ENCODE results near the gene FAM228A.

FAM228A gene

DNA sequence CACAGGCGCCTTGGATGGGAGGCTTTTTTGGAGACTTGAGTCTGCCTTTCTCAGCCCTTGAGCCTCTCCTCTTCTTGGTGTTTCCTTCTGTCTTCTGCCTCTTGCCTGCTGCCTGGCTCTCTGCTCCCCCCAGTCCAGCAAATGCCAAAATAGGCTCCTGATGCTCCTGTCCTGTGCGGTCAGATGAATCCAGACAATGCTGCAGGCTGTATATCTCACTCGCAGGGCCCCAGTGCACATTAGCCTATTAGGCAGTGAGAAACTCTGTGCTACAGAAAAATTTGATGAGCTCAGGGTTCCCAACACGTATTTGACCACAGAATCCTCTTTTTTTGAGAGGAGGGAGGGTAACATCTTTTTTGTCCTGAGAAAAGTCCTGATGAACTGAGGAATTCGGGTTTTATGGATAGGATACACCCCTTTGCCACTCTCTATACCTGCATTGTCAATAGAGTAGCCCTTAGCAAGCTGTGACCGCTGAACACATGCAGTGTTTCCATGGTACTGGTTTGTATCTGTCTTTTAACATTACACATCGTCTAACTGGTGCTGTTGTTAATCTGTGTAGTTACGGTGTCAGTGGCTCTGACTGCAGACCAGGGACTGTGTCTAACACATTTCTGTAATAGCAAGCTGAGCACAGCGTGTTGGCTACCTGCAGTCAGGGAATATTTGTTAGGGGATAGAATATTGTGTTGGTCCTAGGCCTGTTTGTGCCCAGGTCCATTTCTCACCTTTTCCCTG, 50.8 kb downstream of the FAM228A start:
- no peak for DNase-seq (ENCODE audit: low spot score)

DNA sequence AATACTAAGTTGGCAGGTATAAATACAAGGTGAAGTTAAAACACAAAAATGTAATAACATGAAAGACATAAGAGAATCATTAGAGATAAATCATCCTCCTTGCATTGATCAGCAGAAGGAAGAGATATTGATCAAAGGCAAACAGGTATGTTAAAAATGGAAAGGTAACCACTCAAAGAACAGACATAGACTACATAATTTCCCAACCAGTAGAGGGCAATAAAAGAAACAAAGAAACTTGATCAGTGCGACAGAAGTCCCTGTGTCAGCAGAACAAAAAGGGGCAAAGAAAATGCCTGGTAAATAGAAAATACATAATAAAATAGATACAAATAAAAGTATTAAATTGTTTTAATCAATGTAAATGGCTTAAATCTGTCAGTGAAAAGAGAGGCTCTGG, 53.6 kb downstream of the FAM228A start:
- DNase-seq (ENCODE audit: low spot score): peak; percentile 30

DNA sequence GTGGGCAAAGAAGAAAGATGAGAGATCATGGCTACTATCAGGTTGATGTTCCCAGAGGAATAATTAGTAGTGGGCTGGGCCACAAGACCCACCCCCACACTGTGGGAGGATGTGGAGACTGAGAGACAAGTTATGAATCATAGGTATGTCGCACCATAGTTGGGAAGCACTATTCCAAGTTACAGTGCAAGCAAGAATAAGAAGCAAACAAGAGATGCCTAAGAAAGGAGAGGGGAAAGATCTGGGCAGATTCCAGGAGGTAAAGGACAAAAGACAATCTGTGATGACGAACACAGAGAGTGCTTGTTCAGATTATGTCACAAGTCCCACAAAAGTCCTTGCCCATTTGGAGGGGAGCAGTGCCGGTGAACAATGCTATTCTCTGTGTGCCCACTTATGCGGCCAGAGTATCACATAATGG, 56.6 kb downstream of the FAM228A start:
- peak; percentile 93 for DNase-seq (ENCODE audit: low spot score)

DNA sequence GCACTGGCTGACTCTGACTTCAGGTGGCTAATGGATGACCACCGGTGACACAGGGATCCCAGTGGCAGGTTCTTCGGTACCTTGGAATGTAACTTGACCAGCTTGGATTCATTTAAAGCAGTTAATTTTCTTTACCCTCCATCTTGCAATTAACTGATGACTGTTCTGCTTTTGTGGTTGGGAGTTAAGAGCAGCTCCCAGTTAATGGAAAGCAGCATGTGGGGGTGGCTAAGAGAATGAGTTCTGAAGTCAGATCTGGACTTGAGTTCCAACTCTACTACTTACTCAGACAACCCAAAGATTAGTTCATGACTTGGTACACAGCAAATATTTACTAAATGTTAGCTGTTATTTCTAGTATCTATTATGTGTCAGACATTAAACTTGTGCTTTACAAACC, 58.5 kb downstream of the FAM228A start:
- DNase-seq (ENCODE audit: low spot score): no peak

GRCh38 chr2:24237313-24237712, 62.5 kb downstream of the FAM228A start:
- DNase-seq (ENCODE audit: low spot score): no peak

GRCh38 chr2:24238158-24238557, 63.3 kb downstream of the FAM228A start:
- no peak for DNase-seq (ENCODE audit: low spot score)

GRCh38 chr2:24239553-24239952, 64.7 kb downstream of the FAM228A start:
- no peak for DNase-seq (ENCODE audit: low spot score)

Measured in Ammon's horn (tissue), 1 donor.